Measurements from ENCODE around the gene SPPL3.
"Not testable (repeated sequence)": the region's sequence is repeated elsewhere in the genome, so short reads cannot be mapped to it uniquely, and the experiment has no call there.

Gene SPPL3

GRCh38 chr12:120903412-120904196 lies 554 bp downstream of the SPPL3 start:
- peaks cover 25% of the 10 kb centered on the region for H3K4me1 Mint-ChIP-seq (ENCODE audit: low read depth)
- H3K4me3 Mint-ChIP-seq = peak overlapping the region; percentile 100
- H3K27me3 Mint-ChIP-seq (ENCODE audit: low read depth) = no peaks in the 10 kb centered on the region

GRCh38 chr12:120902846-120903411 lies 1.2 kb downstream of the SPPL3 start:
- Mint-ChIP-seq H3K27me3 (ENCODE audit: low read depth) (no peaks in the 10 kb centered on the region), H3K36me3 (ENCODE audit: low read depth) (peaks cover 23% of the 10 kb centered on the region), H3K4me1 (ENCODE audit: low read depth) (peaks cover 29% of the 10 kb centered on the region), H3K4me3 (peak overlapping the region; percentile 100), H3K9me3 (no peaks in the 10 kb centered on the region), H3K27ac (peak overlapping the region; percentile 94)
- DNase-seq (ENCODE audit: low spot score) = no peak

More at GRCh38 chr12:120903412-120904196, 554 bp downstream of the SPPL3 start:
- Mint-ChIP-seq H3K36me3 (ENCODE audit: low read depth) (peaks cover 19% of the 10 kb centered on the region), H3K9me3 (no peaks in the 10 kb centered on the region), H3K27ac (peak overlapping the region; percentile 94)
- peak; percentile 69 for DNase-seq (ENCODE audit: low spot score)

GRCh38 chr12:120901818-120902217 lies 2.3 kb downstream of the SPPL3 start:
- peaks cover 26% of the 10 kb centered on the region for H3K36me3 Mint-ChIP-seq (ENCODE audit: low read depth)
- H3K4me3 Mint-ChIP-seq = peak overlapping the region; percentile 100
- no peaks in the 10 kb centered on the region for H3K27me3 Mint-ChIP-seq (ENCODE audit: low read depth)
- no peak for DNase-seq (ENCODE audit: low spot score)
- no peak overlapping the region for H3K27ac Mint-ChIP-seq
- H3K4me1 Mint-ChIP-seq (ENCODE audit: low read depth) = peaks cover 31% of the 10 kb centered on the region
- H3K9me3 Mint-ChIP-seq = no peaks in the 10 kb centered on the region

- not testable (repeated sequence) for H3K27ac Mint-ChIP-seq; H3K27me3 Mint-ChIP-seq (ENCODE audit: low read depth); H3K4me3 Mint-ChIP-seq; DNase-seq (ENCODE audit: low spot score); H3K9me3 Mint-ChIP-seq
- H3K36me3 Mint-ChIP-seq (ENCODE audit: low read depth) = peaks cover 26% of the 10 kb centered on the region
- H3K4me1 Mint-ChIP-seq (ENCODE audit: low read depth) = peaks cover 36% of the 10 kb centered on the region
Measured at GRCh38 chr12:120901101-120901500, 3.1 kb downstream of the SPPL3 start.

- Mint-ChIP-seq H3K4me1 (ENCODE audit: low read depth) (peaks cover 35% of the 10 kb centered on the region), H3K36me3 (ENCODE audit: low read depth) (peaks cover 35% of the 10 kb centered on the region), H3K27me3 (ENCODE audit: low read depth) (no peaks in the 10 kb centered on the region), H3K4me3 (no peak overlapping the region), H3K9me3 (no peaks in the 10 kb centered on the region), H3K27ac (no peak overlapping the region)
- no peak for DNase-seq (ENCODE audit: low spot score)
Measured at GRCh38 chr12:120895532-120895931, 8.6 kb downstream of the SPPL3 start.

GRCh38 chr12:120892265-120892664 lies 11.9 kb downstream of the SPPL3 start:
- peaks cover 17% of the 10 kb centered on the region for H3K36me3 Mint-ChIP-seq (ENCODE audit: low read depth)
- no peak overlapping the region for H3K4me3 Mint-ChIP-seq
- H3K27me3 Mint-ChIP-seq (ENCODE audit: low read depth) = no peaks in the 10 kb centered on the region
- no peak overlapping the region for H3K27ac Mint-ChIP-seq
- no peak for DNase-seq (ENCODE audit: low spot score)
- H3K4me1 Mint-ChIP-seq (ENCODE audit: low read depth) = peaks cover 38% of the 10 kb centered on the region
- H3K9me3 Mint-ChIP-seq = no peaks in the 10 kb centered on the region

- Mint-ChIP-seq H3K4me1 (ENCODE audit: low read depth) (peaks cover 42% of the 10 kb centered on the region), H3K27me3 (ENCODE audit: low read depth) (no peaks in the 10 kb centered on the region), H3K36me3 (ENCODE audit: low read depth) (peaks cover 17% of the 10 kb centered on the region), H3K9me3 (no peaks in the 10 kb centered on the region), H3K27ac (no peak overlapping the region), H3K4me3 (no peak overlapping the region)
- DNase-seq (ENCODE audit: low spot score) = no peak
Measured at GRCh38 chr12:120890963-120891362, 13.2 kb downstream of the SPPL3 start.

GRCh38 chr12:120887253-120888043 lies 16.7 kb downstream of the SPPL3 start:
- H3K27ac Mint-ChIP-seq = peak overlapping the region; percentile 72
- peaks cover 11% of the 10 kb centered on the region for H3K36me3 Mint-ChIP-seq (ENCODE audit: low read depth)
- peaks cover 46% of the 10 kb centered on the region for H3K4me1 Mint-ChIP-seq (ENCODE audit: low read depth)
- H3K4me3 Mint-ChIP-seq = no peak overlapping the region
- no peaks in the 10 kb centered on the region for H3K27me3 Mint-ChIP-seq (ENCODE audit: low read depth)
- H3K9me3 Mint-ChIP-seq = no peaks in the 10 kb centered on the region
- DNase-seq (ENCODE audit: low spot score) = no peak

- peak overlapping the region; percentile 54 for H3K4me3 Mint-ChIP-seq
- H3K4me1 Mint-ChIP-seq (ENCODE audit: low read depth) = peaks cover 48% of the 10 kb centered on the region
- DNase-seq (ENCODE audit: low spot score) = no peak
- H3K36me3 Mint-ChIP-seq (ENCODE audit: low read depth) = peaks cover 6% of the 10 kb centered on the region
- no peaks in the 10 kb centered on the region for H3K9me3 Mint-ChIP-seq
- H3K27ac Mint-ChIP-seq = peak overlapping the region; percentile 84
- no peaks in the 10 kb centered on the region for H3K27me3 Mint-ChIP-seq (ENCODE audit: low read depth)
Measured at GRCh38 chr12:120886199-120887018, 17.7 kb downstream of the SPPL3 start.

- H3K4me1 Mint-ChIP-seq (ENCODE audit: low read depth) = peaks cover 46% of the 10 kb centered on the region
- H3K36me3 Mint-ChIP-seq (ENCODE audit: low read depth) = peaks cover 2% of the 10 kb centered on the region
- peak overlapping the region; percentile 34 for H3K4me3 Mint-ChIP-seq
- H3K27ac Mint-ChIP-seq = peak overlapping the region; percentile 49
- H3K9me3 Mint-ChIP-seq = no peaks in the 10 kb centered on the region
- no peak for DNase-seq (ENCODE audit: low spot score)
- H3K27me3 Mint-ChIP-seq (ENCODE audit: low read depth) = no peaks in the 10 kb centered on the region
Measured at GRCh38 chr12:120885521-120885920, 18.6 kb downstream of the SPPL3 start.

GRCh38 chr12:120884644-120885043 lies 19.5 kb downstream of the SPPL3 start:
- H3K9me3 Mint-ChIP-seq = no peaks in the 10 kb centered on the region
- H3K27me3 Mint-ChIP-seq (ENCODE audit: low read depth) = no peaks in the 10 kb centered on the region
- peaks cover 49% of the 10 kb centered on the region for H3K4me1 Mint-ChIP-seq (ENCODE audit: low read depth)
- no peak for DNase-seq (ENCODE audit: low spot score)
- peaks cover 4% of the 10 kb centered on the region for H3K36me3 Mint-ChIP-seq (ENCODE audit: low read depth)
- H3K27ac Mint-ChIP-seq = no peak overlapping the region
- no peak overlapping the region for H3K4me3 Mint-ChIP-seq

GRCh38 chr12:120882055-120882555 lies 22.1 kb downstream of the SPPL3 start:
- peaks cover 12% of the 10 kb centered on the region for H3K36me3 Mint-ChIP-seq (ENCODE audit: low read depth)
- no peak for DNase-seq (ENCODE audit: low spot score)
- no peaks in the 10 kb centered on the region for H3K9me3 Mint-ChIP-seq
- H3K27ac Mint-ChIP-seq = no peak overlapping the region
- H3K4me3 Mint-ChIP-seq = no peak overlapping the region
- peaks cover 38% of the 10 kb centered on the region for H3K4me1 Mint-ChIP-seq (ENCODE audit: low read depth)
- H3K27me3 Mint-ChIP-seq (ENCODE audit: low read depth) = no peaks in the 10 kb centered on the region

- DNase-seq (ENCODE audit: low spot score) = no peak
- Mint-ChIP-seq H3K27me3 (ENCODE audit: low read depth) (no peaks in the 10 kb centered on the region), H3K4me1 (ENCODE audit: low read depth) (peaks cover 30% of the 10 kb centered on the region), H3K9me3 (no peaks in the 10 kb centered on the region), H3K36me3 (ENCODE audit: low read depth) (peaks cover 13% of the 10 kb centered on the region), H3K27ac (no peak overlapping the region), H3K4me3 (no peak overlapping the region)
Measured at GRCh38 chr12:120879718-120880300, 24.3 kb downstream of the SPPL3 start.

All from T-helper 2 cell treated with Interferon-gamma antibody and Interleukin-4, amounts not matched to agents 5 μg/mL and 100 μg/mL, for 36 hours (primary cell).